Loucy (cell line): ENCODE results near the gene PIGR.

Experiments used
- H2AFZ ChIP-seq: fragments of 200-600 bp; sonication (generic); 2 replicates; pipeline ENCODE4 v1.6.0; 2016; ENCODE audit warnings: antibody characterized with exemption, mild to moderate bottlenecking, low read length, moderate library complexity
- H3F3A ChIP-seq: fragments of 200-600 bp; 2 replicates; pipeline ENCODE4 v1.6.0; 2016; ENCODE audit warnings: antibody characterized with exemption, low read depth, mild to moderate bottlenecking
- H3K27me3 ChIP-seq: fragments of 200-600 bp; sonication (generic); 2 replicates; pipeline ENCODE4 v1.6.1; 2014; ENCODE audit warnings: low read length, mild to moderate bottlenecking; ENCODE audit not compliant: insufficient read depth, poor library complexity, severe bottlenecking
- H3K36me3 ChIP-seq: fragments of 200-600 bp; sonication (generic); 2 replicates; pipeline ENCODE4 v1.6.1; 2016; ENCODE audit warnings: low read length; ENCODE audit not compliant: insufficient read depth
- H3K4me1 ChIP-seq: fragments of 200-600 bp; sonication (generic); 2 replicates; pipeline ENCODE4 v1.5.1; 2014; ENCODE audit warnings: low read length, mild to moderate bottlenecking; ENCODE audit not compliant: insufficient read depth, poor library complexity, severe bottlenecking
- H3K4me2 ChIP-seq: fragments of 200-600 bp; sonication (generic); 2 replicates; pipeline ENCODE4 v1.6.0; 2014; ENCODE audit warnings: antibody characterized with exemption, low read length, low read depth, mild to moderate bottlenecking; ENCODE audit not compliant: poor library complexity, severe bottlenecking
- H3K4me3 ChIP-seq: fragments of 200-600 bp; sonication (generic); 2 replicates; pipeline ENCODE4 v1.5.1; 2014; ENCODE audit warnings: low read length, mild to moderate bottlenecking, mixed read lengths; ENCODE audit not compliant: poor library complexity, severe bottlenecking
- H3K79me2 ChIP-seq: fragments of 200-600 bp; sonication (generic); 2 replicates; pipeline ENCODE4 v1.6.1; 2014; ENCODE audit warnings: low read length; ENCODE audit not compliant: insufficient read depth
- H3K9ac ChIP-seq: fragments of 200-600 bp; sonication (generic); 2 replicates; pipeline ENCODE4 v1.6.0; 2014; ENCODE audit warnings: mild to moderate bottlenecking, low read depth, low read length, moderate library complexity; ENCODE audit not compliant: poor library complexity, severe bottlenecking
- H3K9me2 ChIP-seq: fragments of 200-600 bp; sonication (generic); replicated peaks from 2 replicates; pipeline ENCODE4 v1.6.1; 2016; ENCODE audit warnings: low read depth, low read length, mixed read lengths
- H3K9me3 ChIP-seq: fragments of 200-600 bp; sonication (generic); 2 replicates; pipeline ENCODE4 v1.6.1; 2014; ENCODE audit warnings: mild to moderate bottlenecking, antibody characterized with exemption, low read length, low read depth; ENCODE audit not compliant: insufficient read depth
- H4K20me1 ChIP-seq: fragments of 200-600 bp; sonication (generic); 2 replicates; pipeline ENCODE4 v1.6.0; 2014; ENCODE audit warnings: antibody characterized with exemption, low read length, mild to moderate bottlenecking; ENCODE audit not compliant: insufficient read depth, poor library complexity, severe bottlenecking
- EZH2phosphoT487 ChIP-seq: fragments of 200-600 bp; IDR thresholded peaks from 2 replicates; pipeline ENCODE4 v1.6.1; 2018; ENCODE audit warnings: antibody characterized with exemption, mild to moderate bottlenecking, moderate library complexity, borderline replicate concordance
- TF ChIP-seq, protein P1 (sequence below): fragments of 200-600 bp; sonication (generic); conservative IDR thresholded peaks from 2 replicates; pipeline ENCODE4 v1.5.1; 2014; ENCODE audit warnings: mild to moderate bottlenecking, antibody characterized with exemption, low read length

Gene PIGR

DNA sequence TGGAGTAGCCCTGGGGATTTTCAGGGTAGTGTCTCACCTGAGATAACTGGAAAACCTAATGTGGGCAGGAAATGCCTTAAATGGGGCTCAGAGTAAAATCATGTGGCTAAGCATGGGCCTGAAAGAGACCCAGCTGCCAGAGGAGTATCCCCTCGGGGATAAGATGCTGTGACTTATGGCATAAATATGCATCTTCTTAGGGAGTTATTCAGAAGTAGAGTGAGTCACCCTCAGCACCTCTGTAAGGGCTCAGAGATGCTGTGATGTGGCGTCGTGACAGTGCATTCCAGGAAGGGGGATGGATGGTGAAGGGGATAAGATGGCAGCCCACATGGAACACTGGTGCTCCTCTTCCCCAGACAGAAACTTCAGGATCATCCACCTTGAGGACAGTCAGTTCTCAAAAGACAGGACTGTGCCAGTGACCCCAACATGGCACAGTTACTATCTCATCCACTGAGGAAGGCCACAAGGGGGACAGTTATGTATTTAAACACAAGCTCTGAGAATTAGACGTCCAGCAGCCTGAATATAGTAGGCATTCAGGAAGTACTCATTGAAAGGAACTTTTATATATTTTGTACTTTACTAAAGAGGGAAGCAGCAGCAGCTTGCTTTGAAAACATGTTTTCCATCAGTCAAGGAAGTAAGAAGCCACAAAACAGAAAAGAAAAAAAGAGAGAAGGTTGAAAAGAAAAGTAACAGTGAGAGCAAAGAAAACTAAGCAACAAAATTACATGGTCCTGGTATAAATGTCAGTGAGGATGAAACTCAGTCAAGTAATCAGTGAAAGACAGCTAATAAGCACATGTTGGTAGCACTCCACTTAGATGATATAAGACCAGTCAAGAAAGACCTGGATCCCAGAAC is 40.7 kb downstream of the PIGR start:
- peaks cover 21% of the 10 kb centered on the region for H3K27me3 ChIP-seq
- H3K79me2 ChIP-seq = no peaks in the 10 kb centered on the region
- H3F3A ChIP-seq = no peaks in the 10 kb centered on the region
- TF ChIP-seq EZH2phosphoT487 = no peak
- TF ChIP-seq, protein P1, sequence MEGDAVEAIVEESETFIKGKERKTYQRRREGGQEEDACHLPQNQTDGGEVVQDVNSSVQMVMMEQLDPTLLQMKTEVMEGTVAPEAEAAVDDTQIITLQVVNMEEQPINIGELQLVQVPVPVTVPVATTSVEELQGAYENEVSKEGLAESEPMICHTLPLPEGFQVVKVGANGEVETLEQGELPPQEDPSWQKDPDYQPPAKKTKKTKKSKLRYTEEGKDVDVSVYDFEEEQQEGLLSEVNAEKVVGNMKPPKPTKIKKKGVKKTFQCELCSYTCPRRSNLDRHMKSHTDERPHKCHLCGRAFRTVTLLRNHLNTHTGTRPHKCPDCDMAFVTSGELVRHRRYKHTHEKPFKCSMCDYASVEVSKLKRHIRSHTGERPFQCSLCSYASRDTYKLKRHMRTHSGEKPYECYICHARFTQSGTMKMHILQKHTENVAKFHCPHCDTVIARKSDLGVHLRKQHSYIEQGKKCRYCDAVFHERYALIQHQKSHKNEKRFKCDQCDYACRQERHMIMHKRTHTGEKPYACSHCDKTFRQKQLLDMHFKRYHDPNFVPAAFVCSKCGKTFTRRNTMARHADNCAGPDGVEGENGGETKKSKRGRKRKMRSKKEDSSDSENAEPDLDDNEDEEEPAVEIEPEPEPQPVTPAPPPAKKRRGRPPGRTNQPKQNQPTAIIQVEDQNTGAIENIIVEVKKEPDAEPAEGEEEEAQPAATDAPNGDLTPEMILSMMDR = no peak
- no peaks in the 10 kb centered on the region for H3K4me1 ChIP-seq
- no peaks in the 10 kb centered on the region for H3K9me2 ChIP-seq
- no peak overlapping the region for H3K9ac ChIP-seq
- no peaks in the 10 kb centered on the region for H4K20me1 ChIP-seq
- H3K36me3 ChIP-seq = no peaks in the 10 kb centered on the region
- H3K9me3 ChIP-seq = no peaks in the 10 kb centered on the region
- no peak overlapping the region for H3K4me3 ChIP-seq
- H3K4me2 ChIP-seq = no peak overlapping the region
- no peak overlapping the region for H2AFZ ChIP-seq

DNA sequence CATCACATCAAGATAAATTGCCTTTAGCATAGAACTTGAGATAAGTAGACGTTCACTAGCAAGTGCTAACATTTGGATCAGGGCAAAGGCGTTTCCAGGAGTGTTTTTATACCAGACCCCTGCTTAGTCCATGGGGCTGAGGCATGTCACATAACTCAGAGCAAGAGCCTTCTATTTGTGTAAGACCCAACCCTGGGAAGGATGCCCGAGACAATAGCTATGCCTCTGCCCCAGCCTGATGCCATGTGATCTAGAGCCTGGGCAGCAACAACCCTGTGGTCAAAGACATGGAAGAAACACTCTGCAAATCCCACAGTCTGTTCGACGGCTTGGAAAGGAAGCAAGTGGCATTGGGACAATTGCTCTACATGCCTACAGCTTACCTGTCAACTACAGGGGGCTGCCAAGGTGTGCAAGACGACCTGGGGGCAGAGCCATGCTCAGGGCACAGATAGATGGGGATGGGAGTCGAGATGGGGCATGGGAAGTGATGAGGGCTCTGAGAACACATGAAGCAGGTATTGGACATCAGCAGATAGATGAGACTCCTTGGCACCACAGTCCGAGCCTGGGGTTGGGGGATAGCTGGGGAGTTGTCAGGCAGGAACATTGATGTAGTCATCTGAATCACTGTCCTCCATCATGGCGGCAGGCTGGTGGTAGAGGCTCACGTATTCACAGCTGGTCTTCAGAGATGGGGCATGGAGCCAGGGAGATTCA is 41.7 kb downstream of the PIGR start:
- no peak overlapping the region for H3K4me3 ChIP-seq

GRCh38 chr1:206903687-206904086 is 42.6 kb downstream of the PIGR start:
- Histone ChIP-seq H3F3A (no peaks in the 10 kb centered on the region), H3K79me2 (no peaks in the 10 kb centered on the region), H4K20me1 (no peaks in the 10 kb centered on the region), H3K9me3 (no peaks in the 10 kb centered on the region), H3K27me3 (peaks cover 6% of the 10 kb centered on the region), H3K36me3 (no peaks in the 10 kb centered on the region), H3K9me2 (no peaks in the 10 kb centered on the region), H3K4me2 (no peak overlapping the region), H3K9ac (no peak overlapping the region), H2AFZ (no peak overlapping the region), H3K4me1 (no peaks in the 10 kb centered on the region), H3K4me3 (no peak overlapping the region)
- no peak for TF ChIP-seq EZH2phosphoT487
- TF ChIP-seq, protein P1 = no peak

More for the DNA sequence above, 41.7 kb downstream of the PIGR start:
- no peak overlapping the region for H3K4me2 ChIP-seq
- H3K4me1 ChIP-seq = no peaks in the 10 kb centered on the region
- H3K79me2 ChIP-seq = no peaks in the 10 kb centered on the region
- H3K9me3 ChIP-seq = no peaks in the 10 kb centered on the region
- H3K36me3 ChIP-seq = no peaks in the 10 kb centered on the region
- no peaks in the 10 kb centered on the region for H3F3A ChIP-seq
- H2AFZ ChIP-seq = no peak overlapping the region
- no peak overlapping the region for H3K9ac ChIP-seq
- no peaks in the 10 kb centered on the region for H4K20me1 ChIP-seq
- no peak for TF ChIP-seq EZH2phosphoT487
- TF ChIP-seq, protein P1 = no peak
- no peaks in the 10 kb centered on the region for H3K9me2 ChIP-seq
- peaks cover 15% of the 10 kb centered on the region for H3K27me3 ChIP-seq
